Effector memory CD4-positive, alpha-beta T cell (primary cell): Measurements from ENCODE around the gene TRABD2A.

Experiments
- DNase-seq, 3 donors: peaks; one replicate each; pipeline ENCODE4 v3.0.0-alpha.2; 2020
- H3K27ac ChIP-seq: 2 replicates; pipeline ENCODE4 v1.7.0; 2013; ENCODE audit warnings: mild to moderate bottlenecking, low read length, moderate library complexity; ENCODE audit not compliant: insufficient read depth, poor library complexity, severe bottlenecking
- H3K27me3 ChIP-seq: replicated peaks from 2 replicates; pipeline ENCODE4 v1.7.0; 2013; ENCODE audit warnings: mild to moderate bottlenecking, low read length; ENCODE audit not compliant: insufficient read depth, control insufficient read depth, poor library complexity, severe bottlenecking
- H3K36me3 ChIP-seq: 2 replicates; pipeline ENCODE4 v1.7.0; 2013; ENCODE audit warnings: mild to moderate bottlenecking, low read length, moderate library complexity; ENCODE audit not compliant: control insufficient read depth, insufficient read depth
- H3K4me1 ChIP-seq: 2 replicates; pipeline ENCODE4 v1.7.0; 2013; ENCODE audit warnings: low read length, mild to moderate bottlenecking; ENCODE audit not compliant: control insufficient read depth, insufficient read depth, poor library complexity, severe bottlenecking
- H3K4me3 ChIP-seq: 2 replicates; pipeline ENCODE4 v1.7.0; 2013; ENCODE audit warnings: low read length, low read depth, mild to moderate bottlenecking; ENCODE audit not compliant: insufficient read depth, poor library complexity, severe bottlenecking
- H3K9me3 ChIP-seq: 2 replicates; pipeline ENCODE4 v1.7.0; 2013; ENCODE audit warnings: mild to moderate bottlenecking, low read length, moderate library complexity; ENCODE audit not compliant: control insufficient read depth

The TRABD2A gene

DNA sequence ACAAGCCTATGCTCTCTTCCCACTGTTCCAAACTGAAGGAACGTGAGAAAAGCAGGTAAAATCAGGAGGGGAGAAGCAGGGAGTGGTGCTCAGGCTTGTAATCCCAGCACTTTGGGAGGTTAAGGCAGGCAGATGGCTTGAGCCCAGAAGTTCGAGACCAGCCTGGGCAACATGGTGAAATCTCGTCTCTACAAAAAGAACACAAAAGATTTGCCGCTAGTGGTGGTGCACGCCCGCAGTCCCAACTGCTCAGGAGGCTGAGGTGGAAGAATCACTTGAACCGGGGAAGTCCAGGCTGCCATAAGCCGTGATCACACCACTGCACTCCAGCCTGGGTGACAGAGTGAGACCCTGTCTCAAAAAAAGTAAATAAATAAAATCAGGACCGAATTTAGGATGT lies 23.3 kb upstream of the TRABD2A start:
- no peak overlapping the region for H3K27ac ChIP-seq
- H3K27me3 ChIP-seq: no peaks in the 10 kb centered on the region
- H3K4me1 ChIP-seq: peaks cover 22% of the 10 kb centered on the region
- H3K4me3 ChIP-seq: peak overlapping the region; percentile 88
- no peaks in the 10 kb centered on the region for H3K36me3 ChIP-seq
- no peaks in the 10 kb centered on the region for H3K9me3 ChIP-seq
- DNase-seq: no peak

DNA sequence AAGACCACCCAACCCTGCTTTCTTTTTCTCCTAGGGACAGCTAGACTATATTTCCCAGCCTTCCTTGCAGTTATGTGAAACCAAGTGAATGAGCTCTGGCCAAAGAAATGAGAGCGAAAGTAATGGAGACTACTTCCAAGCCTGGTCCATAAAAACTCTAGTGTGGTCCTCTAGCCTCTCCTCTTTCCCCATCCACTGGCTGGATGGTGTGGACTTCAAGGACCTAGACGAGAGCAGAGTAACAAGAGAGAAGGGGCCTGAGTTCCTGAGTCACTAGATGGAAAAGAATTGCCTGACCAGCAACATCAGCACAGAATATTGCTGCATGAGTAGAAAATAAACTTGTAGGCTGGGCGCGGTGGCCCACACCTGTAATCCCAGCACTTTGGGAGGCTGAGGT lies 21.6 kb upstream of the TRABD2A start:
- Histone ChIP-seq H3K9me3 (no peaks in the 10 kb centered on the region), H3K4me3 (no peak overlapping the region), H3K27me3 (no peaks in the 10 kb centered on the region), H3K27ac (no peak overlapping the region), H3K36me3 (no peaks in the 10 kb centered on the region), H3K4me1 (peaks cover 25% of the 10 kb centered on the region)
- DNase-seq: no peak

DNA sequence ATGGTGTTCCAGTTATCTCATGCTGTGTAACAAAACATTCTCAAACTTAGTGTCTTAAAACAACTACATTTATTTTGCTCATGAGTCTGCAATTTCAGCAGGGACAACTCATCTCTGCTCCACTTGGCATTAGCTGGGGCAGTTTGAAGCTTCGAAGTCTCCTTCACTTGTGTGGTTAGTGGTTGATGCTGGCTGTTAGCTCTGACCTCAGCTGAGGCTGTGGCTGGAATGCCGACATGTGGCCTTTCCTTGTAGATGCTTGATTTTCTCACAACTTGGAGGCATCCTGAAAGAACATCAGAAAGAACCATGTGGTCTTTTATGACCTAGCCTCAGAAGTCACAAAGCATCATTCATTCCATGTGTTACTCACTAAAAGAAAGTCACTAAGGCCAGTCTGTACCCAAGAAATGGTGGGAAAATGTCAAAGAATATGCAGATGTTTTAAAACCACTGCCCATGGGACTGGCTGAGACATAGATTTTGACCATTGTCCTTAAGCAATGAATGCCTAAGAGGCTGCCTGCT lies 20.8 kb upstream of the TRABD2A start:
- H3K27ac ChIP-seq: no peak overlapping the region
- DNase-seq: no peak
- no peaks in the 10 kb centered on the region for H3K27me3 ChIP-seq
- H3K36me3 ChIP-seq: no peaks in the 10 kb centered on the region
- peaks cover 19% of the 10 kb centered on the region for H3K4me1 ChIP-seq
- no peaks in the 10 kb centered on the region for H3K9me3 ChIP-seq
- H3K4me3 ChIP-seq: no peak overlapping the region

DNA sequence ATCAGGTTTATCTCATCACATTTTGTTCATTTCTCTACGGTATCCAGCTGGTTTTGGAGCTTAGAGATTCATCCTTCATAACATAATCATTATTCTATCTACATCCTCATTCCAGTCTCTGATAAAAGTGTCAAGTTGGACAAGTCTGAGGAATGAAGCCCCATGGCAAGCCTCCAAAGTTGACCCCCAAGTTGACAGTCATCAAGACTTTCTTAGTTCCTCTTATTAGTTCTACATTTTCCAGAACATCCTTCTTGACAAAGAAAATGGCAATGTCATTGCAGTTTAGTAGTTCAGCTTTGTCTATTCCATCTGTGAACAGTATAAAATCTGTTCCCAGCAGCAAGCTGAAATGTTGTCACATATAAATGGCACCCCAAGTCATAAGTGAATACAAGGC lies 20.1 kb upstream of the TRABD2A start:
- no peaks in the 10 kb centered on the region for H3K27me3 ChIP-seq
- DNase-seq: no peak
- H3K27ac ChIP-seq: no peak overlapping the region
- no peaks in the 10 kb centered on the region for H3K9me3 ChIP-seq
- H3K4me1 ChIP-seq: peaks cover 18% of the 10 kb centered on the region
- no peak overlapping the region for H3K4me3 ChIP-seq
- H3K36me3 ChIP-seq: no peaks in the 10 kb centered on the region

DNA sequence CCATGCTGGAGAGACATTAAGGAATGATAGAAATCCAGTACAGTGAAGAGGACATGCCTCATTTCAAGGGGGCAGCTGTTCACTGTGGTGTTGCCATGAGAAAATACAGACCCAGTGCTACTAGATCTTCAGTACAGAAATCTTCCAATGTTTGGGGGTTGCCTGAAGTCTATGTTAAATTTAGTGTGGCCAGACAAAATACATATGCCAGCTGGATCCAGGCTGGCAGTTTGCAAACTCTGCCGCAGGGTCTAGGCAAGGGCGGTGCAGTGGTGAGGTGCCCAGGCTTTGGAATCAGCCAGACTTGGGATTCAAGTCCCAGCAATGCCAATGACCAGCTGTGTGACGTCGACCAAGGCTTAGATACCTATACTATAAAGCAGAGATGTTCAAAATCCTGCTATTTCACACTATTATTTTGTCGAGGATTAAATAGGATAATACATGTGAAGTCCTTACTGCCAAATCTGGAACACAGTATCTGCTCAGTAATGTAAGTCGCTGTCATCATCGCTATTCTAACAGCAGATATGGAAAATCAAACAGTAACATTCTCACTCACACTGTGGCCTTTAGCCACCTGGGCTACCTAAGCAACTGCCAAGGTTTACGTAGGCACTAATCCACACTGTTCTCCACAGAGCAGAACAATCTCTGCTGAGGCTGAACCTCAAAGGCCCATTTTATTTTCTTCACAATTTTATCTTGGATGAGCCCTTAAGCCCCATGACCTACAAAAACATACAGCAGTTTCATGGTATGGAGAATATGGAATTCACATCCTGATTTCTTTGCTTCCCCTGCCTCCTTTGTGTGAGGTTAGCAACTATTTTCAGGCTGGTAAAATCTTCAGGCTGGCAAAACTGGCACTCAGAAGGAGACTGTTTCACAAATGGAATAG lies 18.7 kb upstream of the TRABD2A start:
- DNase-seq: no peak
- Histone ChIP-seq H3K36me3 (no peaks in the 10 kb centered on the region), H3K9me3 (no peaks in the 10 kb centered on the region), H3K4me3 (no peak overlapping the region), H3K4me1 (peaks cover 25% of the 10 kb centered on the region), H3K27me3 (no peaks in the 10 kb centered on the region), H3K27ac (no peak overlapping the region)

DNA sequence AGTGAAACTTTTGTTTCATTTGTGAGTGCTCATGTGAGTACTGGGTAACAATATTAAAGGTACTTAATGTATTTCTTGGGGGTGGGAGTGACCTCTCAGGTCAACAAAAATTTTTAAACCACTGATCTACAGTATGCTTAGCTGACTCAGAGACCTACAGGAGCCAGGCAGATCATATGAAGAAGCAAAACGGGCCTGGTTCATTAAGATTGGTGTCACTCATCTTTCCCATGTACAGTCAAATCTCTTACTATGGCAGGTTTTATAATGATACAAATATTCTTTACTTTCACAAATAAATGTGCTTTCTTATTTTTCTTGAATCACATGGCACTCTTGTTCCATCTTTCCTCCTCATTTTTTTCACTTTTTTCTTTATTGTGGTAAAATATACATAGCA lies 16.9 kb upstream of the TRABD2A start:
- Histone ChIP-seq H3K9me3 (no peaks in the 10 kb centered on the region), H3K27me3 (no peaks in the 10 kb centered on the region), H3K4me1 (peaks cover 32% of the 10 kb centered on the region), H3K4me3 (no peak overlapping the region), H3K27ac (peak overlapping the region; percentile 38), H3K36me3 (no peaks in the 10 kb centered on the region)
- DNase-seq: no peak

DNA sequence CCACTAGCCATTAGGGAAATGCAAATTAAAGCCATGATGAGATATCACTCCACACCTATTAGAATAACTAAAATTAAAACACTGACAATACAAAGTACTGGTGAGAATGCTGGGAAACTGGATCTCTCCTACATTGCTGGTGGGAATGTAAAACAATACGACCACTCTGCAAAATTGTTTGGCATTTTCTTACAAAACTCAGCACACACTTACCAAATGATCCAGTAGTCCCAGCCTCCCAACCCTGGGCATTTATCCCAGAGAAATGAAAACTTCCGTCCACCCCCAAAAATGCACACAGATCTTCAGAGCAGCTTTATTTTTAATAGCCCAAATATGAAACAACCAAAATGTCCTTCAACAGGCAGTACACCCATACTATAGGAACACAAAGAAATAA lies 15.7 kb upstream of the TRABD2A start:
- Histone ChIP-seq H3K4me1 (peaks cover 32% of the 10 kb centered on the region), H3K9me3 (no peaks in the 10 kb centered on the region), H3K27ac (no peak overlapping the region), H3K36me3 (no peaks in the 10 kb centered on the region), H3K4me3 (no peak overlapping the region), H3K27me3 (no peaks in the 10 kb centered on the region)
- no peak for DNase-seq

DNA sequence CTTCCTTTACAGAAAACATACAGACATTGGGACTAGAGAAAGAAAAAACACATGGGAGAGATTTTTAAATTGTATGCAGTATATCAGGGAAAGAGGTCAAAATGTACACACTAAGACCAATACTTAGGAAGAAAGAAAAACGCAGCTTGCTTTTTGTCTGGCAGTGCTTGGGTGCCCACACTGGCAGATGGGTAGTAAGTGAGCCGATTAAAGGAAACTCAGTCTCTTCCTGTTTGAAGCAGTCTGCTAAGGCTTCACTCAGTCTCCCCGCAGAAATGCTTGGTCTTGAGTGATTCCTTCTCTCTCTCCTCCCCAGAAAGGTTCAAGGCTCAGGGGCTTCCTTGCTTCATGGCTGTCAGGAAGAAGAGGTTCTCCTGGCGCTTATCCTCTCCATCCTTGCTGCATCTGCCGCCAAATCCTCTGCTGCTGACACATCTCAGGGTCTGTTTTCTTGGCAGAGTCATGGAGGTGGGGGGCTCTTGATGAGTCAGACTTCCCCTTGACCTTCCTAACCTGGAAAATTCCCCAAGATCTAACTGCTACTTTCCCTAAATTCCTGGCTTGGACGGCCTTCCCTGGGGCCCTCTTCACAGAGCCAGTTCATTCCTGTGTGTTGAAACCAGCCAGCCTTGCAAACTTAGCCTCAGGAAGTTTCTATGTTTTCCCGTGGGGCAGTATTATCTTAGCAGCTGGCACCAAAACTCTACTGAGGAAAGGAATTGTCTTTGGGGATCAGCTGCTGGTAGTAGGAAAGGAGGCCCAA lies 14.1 kb upstream of the TRABD2A start:
- peaks cover 32% of the 10 kb centered on the region for H3K4me1 ChIP-seq
- H3K9me3 ChIP-seq: no peaks in the 10 kb centered on the region
- no peak for DNase-seq
- no peaks in the 10 kb centered on the region for H3K27me3 ChIP-seq
- peak overlapping the region; percentile 62 for H3K27ac ChIP-seq
- H3K4me3 ChIP-seq: no peak overlapping the region
- H3K36me3 ChIP-seq: no peaks in the 10 kb centered on the region

DNA sequence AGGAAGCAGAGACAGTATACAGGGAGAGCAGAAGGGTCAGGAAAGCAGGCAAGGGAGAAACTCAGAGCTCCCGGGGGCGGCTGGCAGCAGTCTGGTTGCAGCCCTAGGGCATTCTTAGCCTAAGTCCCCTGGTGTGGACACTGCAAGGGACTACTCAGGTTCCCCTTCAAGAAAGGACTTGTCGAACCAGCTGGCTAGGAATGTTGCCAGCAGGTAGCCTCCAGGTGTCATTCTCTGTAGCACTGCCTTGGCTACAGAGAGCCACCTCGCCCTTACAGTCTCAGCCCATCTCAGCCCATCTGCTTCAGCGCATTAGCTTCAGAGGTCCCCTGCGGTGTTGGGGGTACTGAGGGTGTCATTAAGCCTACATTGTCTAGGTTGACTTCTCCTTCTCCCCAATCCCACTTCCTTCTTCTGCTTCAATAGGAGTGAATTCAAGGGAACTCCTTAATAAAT lies 13.3 kb upstream of the TRABD2A start:
- Histone ChIP-seq H3K27ac (peak overlapping the region; percentile 62), H3K4me3 (no peak overlapping the region), H3K27me3 (no peaks in the 10 kb centered on the region), H3K9me3 (no peaks in the 10 kb centered on the region), H3K4me1 (peaks cover 37% of the 10 kb centered on the region), H3K36me3 (no peaks in the 10 kb centered on the region)
- DNase-seq: no peak
